Ectodermal cell (in vitro differentiated cells): ENCODE results near the gene EML5.
"Not testable (repeated sequence)": the region's sequence is repeated elsewhere in the genome, so short reads cannot be mapped to it uniquely, and the experiment has no call there.

ENCODE experiments used
- H3K27ac ChIP-seq: 2 replicates; pipeline ENCODE4 v1.7.0; 2013; ENCODE audit warnings: mild to moderate bottlenecking, low read depth, low read length; ENCODE audit not compliant: insufficient read depth, poor library complexity, severe bottlenecking
- H3K27me3 ChIP-seq: 2 replicates; pipeline ENCODE4 v1.7.0; 2013; ENCODE audit warnings: mild to moderate bottlenecking, low read length; ENCODE audit not compliant: insufficient read depth, control insufficient read depth, poor library complexity, severe bottlenecking
- H3K36me3 ChIP-seq: one replicate; pipeline ENCODE4 v1.7.0; 2013; ENCODE audit warnings: low read length; ENCODE audit not compliant: control insufficient read depth, insufficient read depth
- H3K4me1 ChIP-seq: one replicate; pipeline ENCODE4 v1.7.0; 2013; ENCODE audit warnings: low read length; ENCODE audit not compliant: control insufficient read depth, insufficient read depth
- H3K4me3 ChIP-seq: 2 replicates; pipeline ENCODE4 v1.7.0; 2013; ENCODE audit warnings: low read depth, low read length, control low read depth; ENCODE audit not compliant: insufficient read depth
- H3K9me3 ChIP-seq: 2 replicates; pipeline ENCODE4 v1.7.0; 2013; ENCODE audit warnings: mild to moderate bottlenecking, low read length, moderate library complexity; ENCODE audit not compliant: control insufficient read depth
- WGBS, 2 experiments: methylation state at CpG; one replicate each; pipeline ENCODE4 v1.1.7; 2013; ENCODE audit warnings: missing lambda C conversion rate in 2 of 2; 5-methylcytosine and 5-hydroxymethylcytosine counted together

Gene EML5

DNA sequence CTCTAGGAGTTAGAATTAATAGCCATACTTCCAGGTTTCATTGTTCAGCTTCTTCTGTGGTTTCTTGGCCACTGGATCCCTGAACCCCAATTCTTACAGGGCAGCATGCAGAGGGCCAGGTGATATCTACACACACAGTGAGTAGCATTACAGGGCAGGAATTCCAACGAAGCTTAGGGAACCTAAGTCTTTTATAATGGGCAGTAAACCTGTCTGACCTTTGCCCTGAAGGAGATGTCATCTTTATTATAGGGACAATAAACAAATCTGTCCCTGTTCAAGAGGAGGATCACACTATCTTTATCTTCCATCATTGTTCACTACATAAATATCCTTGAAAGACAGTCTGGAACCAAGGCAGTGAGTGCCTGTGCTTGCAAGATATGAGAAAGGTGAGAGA is 11.7 kb upstream of the EML5 start:
- H3K27ac ChIP-seq, result no peak overlapping the region
- 91 to 92% methylated on average over 1 of the region's 1 CpG for WGBS, 2 experiments
- no peaks in the 10 kb centered on the region for H3K4me1 ChIP-seq
- H3K36me3 ChIP-seq, result no peaks in the 10 kb centered on the region
- H3K9me3 ChIP-seq, result no peaks in the 10 kb centered on the region
- H3K4me3 ChIP-seq, result no peak overlapping the region
- H3K27me3 ChIP-seq, result no peaks in the 10 kb centered on the region

- H3K4me3 ChIP-seq, result no peak overlapping the region
- H3K27me3 ChIP-seq, result no peaks in the 10 kb centered on the region
- H3K4me1 ChIP-seq, result no peaks in the 10 kb centered on the region
- H3K27ac ChIP-seq, result no peak overlapping the region
- no peaks in the 10 kb centered on the region for H3K36me3 ChIP-seq
- WGBS, 2 experiments, result 88 to 95% methylated on average over 2 of the region's 2 CpGs
- no peaks in the 10 kb centered on the region for H3K9me3 ChIP-seq
These were observed 11.3 kb upstream of the EML5 start for GRCh38 chr14:88804035-88804434.

GRCh38 chr14:88802596-88802995 is 9.8 kb upstream of the EML5 start:
- Histone ChIP-seq H3K27me3 (no peaks in the 10 kb centered on the region), H3K4me3 (no peak overlapping the region), H3K36me3 (no peaks in the 10 kb centered on the region), H3K27ac (no peak overlapping the region), H3K4me1 (no peaks in the 10 kb centered on the region), H3K9me3 (no peaks in the 10 kb centered on the region)
- 41 to 44% methylated on average over 6 of the region's 6 CpGs for WGBS, 2 experiments

- no peaks in the 10 kb centered on the region for H3K27me3 ChIP-seq
- 69 to 79% methylated on average over 1 to 2 of the region's 5 CpGs for WGBS, 2 experiments
- H3K36me3 ChIP-seq, result no peaks in the 10 kb centered on the region
- H3K27ac ChIP-seq, result no peak overlapping the region
- no peaks in the 10 kb centered on the region for H3K9me3 ChIP-seq
- no peak overlapping the region for H3K4me3 ChIP-seq
- no peaks in the 10 kb centered on the region for H3K4me1 ChIP-seq
These were observed 6.8 kb upstream of the EML5 start for GRCh38 chr14:88799522-88799921.

DNA sequence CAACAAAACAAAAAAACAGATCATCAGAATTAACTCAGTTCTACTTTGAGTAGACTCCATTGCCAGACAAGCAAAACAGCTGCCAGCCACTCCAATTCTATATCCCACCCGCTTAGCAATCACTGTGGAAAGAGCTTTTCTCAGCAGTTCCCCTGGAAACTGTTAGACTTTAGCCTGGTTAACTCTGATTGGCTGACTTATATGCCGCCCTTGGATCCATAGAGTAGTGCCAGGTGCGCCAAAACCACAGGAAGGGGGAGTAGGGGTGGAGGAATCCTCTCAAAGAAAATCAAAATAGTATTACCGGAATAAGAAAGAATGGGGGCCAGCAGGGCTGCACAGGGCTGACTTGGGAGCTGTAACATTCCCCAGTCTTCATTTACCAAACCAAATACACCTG is 5.4 kb upstream of the EML5 start:
- Histone ChIP-seq H3K36me3 (no peaks in the 10 kb centered on the region), H3K4me3 (no peak overlapping the region), H3K4me1 (no peaks in the 10 kb centered on the region), H3K27me3 (peaks cover 11% of the 10 kb centered on the region), H3K27ac (no peak overlapping the region), H3K9me3 (no peaks in the 10 kb centered on the region)
- WGBS, 2 experiments, result 76 to 85% methylated on average over 4 of the region's 4 CpGs

DNA sequence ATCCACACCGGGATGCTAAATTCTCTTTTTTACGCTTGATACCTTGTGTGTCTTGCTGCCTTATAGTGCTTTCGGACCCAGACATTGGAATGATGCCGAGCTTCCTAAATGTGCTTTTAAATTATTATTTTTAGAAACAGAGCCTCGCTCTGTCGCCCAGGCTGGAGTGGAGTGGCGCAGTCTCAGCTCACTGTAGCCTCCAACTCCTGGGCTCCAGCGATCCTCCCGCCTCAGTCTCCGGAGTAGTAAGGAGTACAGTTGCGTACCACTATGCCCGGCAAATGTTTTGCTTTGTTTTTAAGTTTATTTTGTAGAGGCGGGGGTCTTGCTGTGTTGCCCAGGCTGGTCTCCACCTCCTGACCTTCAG is 489 bp upstream of the EML5 start:
- H3K27ac ChIP-seq, result no peak overlapping the region
- peaks cover 56% of the 10 kb centered on the region for H3K27me3 ChIP-seq
- no peaks in the 10 kb centered on the region for H3K9me3 ChIP-seq
- peak overlapping the region; percentile 40 for H3K4me3 ChIP-seq
- no peaks in the 10 kb centered on the region for H3K4me1 ChIP-seq
- whole genome bisulfite sequencing, 2 experiments, result 68 to 69% methylated on average over 13 of the region's 13 CpGs
- H3K36me3 ChIP-seq, result no peaks in the 10 kb centered on the region

GRCh38 chr14:88791629-88792472 is 902 bp downstream of the EML5 start:
- no peaks in the 10 kb centered on the region for H3K36me3 ChIP-seq
- no peaks in the 10 kb centered on the region for H3K9me3 ChIP-seq
- no peak overlapping the region for H3K27ac ChIP-seq
- H3K27me3 ChIP-seq, result peaks cover 59% of the 10 kb centered on the region
- no peaks in the 10 kb centered on the region for H3K4me1 ChIP-seq
- H3K4me3 ChIP-seq, result peak overlapping the region; percentile 40
- 4% methylated on average over 51 to 52 of the region's 52 CpGs for WGBS, 2 experiments

- no peak overlapping the region for H3K27ac ChIP-seq
- peaks cover 59% of the 10 kb centered on the region for H3K27me3 ChIP-seq
- no peaks in the 10 kb centered on the region for H3K4me1 ChIP-seq
- H3K36me3 ChIP-seq, result no peaks in the 10 kb centered on the region
- no peak overlapping the region for H3K4me3 ChIP-seq
- H3K9me3 ChIP-seq, result no peaks in the 10 kb centered on the region
- WGBS, 2 experiments, result 77 to 90% methylated on average over 1 to 3 of the region's 3 CpGs
These were observed 1.5 kb downstream of the EML5 start for GRCh38 chr14:88791252-88791621.

GRCh38 chr14:88790501-88791251 is 2.1 kb downstream of the EML5 start:
- Histone ChIP-seq H3K27ac (no peak overlapping the region), H3K36me3 (no peaks in the 10 kb centered on the region), H3K4me1 (no peaks in the 10 kb centered on the region), H3K9me3 (no peaks in the 10 kb centered on the region), H3K4me3 (no peak overlapping the region), H3K27me3 (peaks cover 59% of the 10 kb centered on the region)
- WGBS, 2 experiments, result 81 to 87% methylated on average over 5 of the region's 5 CpGs

GRCh38 chr14:88789573-88789972 is 3.2 kb downstream of the EML5 start:
- H3K9me3 ChIP-seq, H3K36me3 ChIP-seq, H3K4me1 ChIP-seq, H3K27ac ChIP-seq, H3K4me3 ChIP-seq: not testable (repeated sequence)
- peaks cover 59% of the 10 kb centered on the region for H3K27me3 ChIP-seq
